ENCODE results near the gene BEND2. TPM values are rescaled to one million over a fixed set of nuclear protein-coding genes. Genes with fewer than 3 reads are reported as not detected.
A peak's percentile ranks its signal among the peaks of the same experiment; 100 is the strongest.

BEND2 gene
- total and polyA plus RNA-seq, 2 of the 8 experiments (the other 6 are each of a cell fraction or from before 2014, with no cell fraction given): not detected

DNA sequence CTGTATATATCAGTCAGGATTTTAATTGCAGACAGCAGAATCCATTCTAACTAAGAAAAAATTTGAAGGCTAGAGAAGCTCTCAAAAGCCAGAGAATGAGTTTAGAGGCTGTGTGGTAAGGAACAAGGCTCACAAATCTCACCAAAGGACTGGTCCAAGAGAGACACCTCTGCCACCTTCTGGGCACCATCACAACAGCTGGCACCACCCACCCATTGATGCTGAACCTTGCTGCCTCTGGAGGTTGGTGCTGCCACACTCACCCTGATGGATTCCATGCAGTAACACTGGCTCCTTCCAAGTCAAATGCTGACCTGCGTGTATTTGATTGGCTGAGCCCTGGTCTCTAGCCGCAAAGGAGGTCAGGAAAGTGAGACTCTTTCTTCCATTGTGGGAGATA, 100.8 kb downstream of the BEND2 start:
- Histone ChIP-seq H3K4me2 (ENCODE audit: insufficient read depth in 1 of 2, low read depth in 2 of 2, low read length in 2 of 2) (no peak overlapping the region), H4K5ac (ENCODE audit: insufficient read length, low read depth, low read length) (no peak overlapping the region), H4K20me1 (replicated peaks in 1 of 2; ENCODE audit: control insufficient read depth in 1 of 2, insufficient read depth in 2 of 2, low read length in 2 of 2) (no peaks in the 10 kb centered on the region), H3K79me2 (ENCODE audit: control insufficient read depth in 1 of 2, insufficient read depth in 2 of 2, low read length in 2 of 2) (no peaks in the 10 kb centered on the region), H2BK20ac (ENCODE audit: low read length) (no peak overlapping the region), H3K18ac (ENCODE audit: extremely low read depth, low read length) (no peak overlapping the region), H3K14ac (ENCODE audit: insufficient read length) (no peak overlapping the region), H3K23me2 (ENCODE audit: low read depth, low read length) (no peaks in the 10 kb centered on the region), H3K27me3 (replicated peaks in 1 of 4; ENCODE audit: control insufficient read depth in 3 of 4, extremely low read depth in 1 of 4, insufficient read depth in 3 of 4, low read length in 3 of 4) (no peaks in the 10 kb centered on the region), H3K4me3 (ENCODE audit: extremely low read depth in 1 of 4, insufficient read depth in 2 of 4, low read depth in 3 of 4, low read length in 4 of 4) (no peak overlapping the region), H4K8ac (ENCODE audit: extremely low read depth, insufficient read depth, low read length) (no peak overlapping the region), H2AFZ (ENCODE audit: low read length) (no peak overlapping the region), H3K36me3 (ENCODE audit: control insufficient read depth in 2 of 4, insufficient read depth in 4 of 4, low read length in 3 of 4) (no peaks in the 10 kb centered on the region), H3K27ac (ENCODE audit: low read depth, low read length) (no peak overlapping the region), H3K9me3 (ENCODE audit: insufficient read depth in 2 of 2, low read depth in 1 of 2, low read length in 1 of 2) (no peaks in the 10 kb centered on the region; a peak in 1 of 4 replicates), H3K4ac (replicated peaks; ENCODE audit: insufficient read length, low read depth, low read length) (no peak overlapping the region), H2AK5ac (ENCODE audit: low read depth, low read length) (no peak overlapping the region), H3K9ac (replicated peaks in 1 of 4; ENCODE audit: extremely low read depth in 1 of 4, low read depth in 3 of 4, low read length in 3 of 4) (no peak overlapping the region), H4K91ac (replicated peaks; ENCODE audit: insufficient read length, low read length) (no peak overlapping the region), H3K23ac (ENCODE audit: insufficient read length) (no peak overlapping the region), H2BK15ac (ENCODE audit: low read length) (no peak overlapping the region), H3K79me1 (ENCODE audit: low read depth, low read length) (no peaks in the 10 kb centered on the region), H2BK120ac (replicated peaks; ENCODE audit: low read depth, low read length) (no peak overlapping the region), H2BK5ac (ENCODE audit: low read depth, low read length) (no peak overlapping the region), H3K56ac (replicated peaks; ENCODE audit: insufficient read length, low read depth, low read length) (no peak overlapping the region), H3K4me1 (replicated peaks in 1 of 4; ENCODE audit: control insufficient read depth in 3 of 4, insufficient read depth in 4 of 4, low read length in 3 of 4) (no peaks in the 10 kb centered on the region), H2BK12ac (ENCODE audit: low read depth, low read length) (no peak overlapping the region)
- DNase-seq (ENCODE audit: low read depth in 1 of 2, low spot score in 2 of 2) (no peak), FAIRE-seq (no peak)
- TF ChIP-seq, protein P1, sequence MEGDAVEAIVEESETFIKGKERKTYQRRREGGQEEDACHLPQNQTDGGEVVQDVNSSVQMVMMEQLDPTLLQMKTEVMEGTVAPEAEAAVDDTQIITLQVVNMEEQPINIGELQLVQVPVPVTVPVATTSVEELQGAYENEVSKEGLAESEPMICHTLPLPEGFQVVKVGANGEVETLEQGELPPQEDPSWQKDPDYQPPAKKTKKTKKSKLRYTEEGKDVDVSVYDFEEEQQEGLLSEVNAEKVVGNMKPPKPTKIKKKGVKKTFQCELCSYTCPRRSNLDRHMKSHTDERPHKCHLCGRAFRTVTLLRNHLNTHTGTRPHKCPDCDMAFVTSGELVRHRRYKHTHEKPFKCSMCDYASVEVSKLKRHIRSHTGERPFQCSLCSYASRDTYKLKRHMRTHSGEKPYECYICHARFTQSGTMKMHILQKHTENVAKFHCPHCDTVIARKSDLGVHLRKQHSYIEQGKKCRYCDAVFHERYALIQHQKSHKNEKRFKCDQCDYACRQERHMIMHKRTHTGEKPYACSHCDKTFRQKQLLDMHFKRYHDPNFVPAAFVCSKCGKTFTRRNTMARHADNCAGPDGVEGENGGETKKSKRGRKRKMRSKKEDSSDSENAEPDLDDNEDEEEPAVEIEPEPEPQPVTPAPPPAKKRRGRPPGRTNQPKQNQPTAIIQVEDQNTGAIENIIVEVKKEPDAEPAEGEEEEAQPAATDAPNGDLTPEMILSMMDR (IDR thresholded peaks at IDR 0.05; ENCODE audit: control extremely low read depth in 1 of 3, insufficient read depth in 1 of 3, low read depth in 1 of 3, low read length in 3 of 3): peak in 2 of 3 experiments; percentile 17 to 23; a peak in 2 of 4 replicates
- TF ChIP-seq RAD21 (IDR thresholded peaks at IDR 0.05 in 1 of 2, conservative IDR thresholded peaks at IDR 0.05 in 1 of 2; ENCODE audit: low read depth in 2 of 2, low read length in 2 of 2) (peak in 1 of 2 experiments; percentile 18; a peak in 2 of 4 replicates), POLR2AphosphoS5 (IDR thresholded peaks at IDR 0.05; ENCODE audit: low read depth, low read length) (no peak), SIN3A (conservative IDR thresholded peaks at IDR 0.05 in 1 of 2, IDR thresholded peaks at IDR 0.05 in 1 of 2; ENCODE audit: low read depth in 1 of 2, low read length in 2 of 2) (no peak)
- WGBS, 2 experiments (ENCODE audit: extremely low coverage in 1 of 2, insufficient coverage in 1 of 2, insufficient read length in 1 of 2, insufficient replicate concordance in 2 of 2, low coverage in 1 of 2, low lambda C conversion rate in 2 of 2, missing lambda C conversion rate in 1 of 2): 92% methylated on average over 2 of the region's 2 CpGs; no CpG with 5 or more reads in 1 of the 2 experiments
- CTCF ChIA-PET (ENCODE audit: partially characterized antibody): interaction anchor here (0.6 to 1.0 kb wide), 2 partner anchors 10 to 175 kb away, joined by 3 to 4 read pairs; no protein-coding TSS in a partner anchor
- POLR2A ChIA-PET (ENCODE audit: partially characterized antibody): interaction anchor here (0.9 kb wide), 1 partner anchor 16 kb away, joined by 3 read pairs; no protein-coding TSS in a partner anchor

Data from H1 (cell line).